ENCODE data around the gene CSMD2.

The CSMD2 gene

DNA sequence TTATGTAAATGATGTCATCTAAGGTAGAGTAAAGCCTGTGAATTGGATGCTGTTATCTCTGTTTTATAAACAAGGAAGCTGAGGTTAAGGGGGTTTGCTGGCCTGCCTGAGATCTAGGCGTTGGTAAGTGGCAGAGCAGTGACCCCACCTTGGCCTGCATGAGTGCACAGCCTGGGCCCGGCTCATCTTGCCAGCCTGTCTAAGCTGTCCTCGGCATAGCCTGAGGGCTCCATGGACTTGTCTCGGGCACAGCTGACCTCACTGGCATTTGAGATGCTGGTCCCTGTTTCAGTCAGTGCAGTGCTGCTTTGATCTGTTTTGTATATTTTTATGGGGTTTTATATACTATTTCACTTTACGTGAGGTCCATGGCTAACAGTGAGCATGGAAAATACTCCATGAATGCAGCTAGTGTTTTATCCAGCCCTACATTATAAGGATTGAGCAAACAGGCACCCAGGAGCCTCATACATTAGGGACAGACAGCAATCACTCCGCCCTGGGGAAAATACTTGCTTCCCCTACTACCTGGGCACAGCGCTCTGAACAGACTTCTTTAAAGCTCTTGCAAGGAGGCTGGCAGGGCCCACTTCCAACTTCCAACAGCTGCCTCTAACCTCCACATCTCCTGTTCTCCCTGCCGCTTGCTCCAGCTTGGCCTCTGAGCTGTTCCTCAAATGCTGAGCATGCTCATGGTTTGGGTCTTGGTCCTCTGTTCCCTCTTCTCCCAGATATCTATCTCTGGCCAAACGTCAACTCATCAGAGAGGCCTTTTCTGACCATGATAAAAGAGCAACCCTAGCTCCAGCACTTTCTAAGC lies 451.8 kb downstream of the CSMD2 start:
- DNase-seq (ENCODE audit: low spot score), result no peak

DNA sequence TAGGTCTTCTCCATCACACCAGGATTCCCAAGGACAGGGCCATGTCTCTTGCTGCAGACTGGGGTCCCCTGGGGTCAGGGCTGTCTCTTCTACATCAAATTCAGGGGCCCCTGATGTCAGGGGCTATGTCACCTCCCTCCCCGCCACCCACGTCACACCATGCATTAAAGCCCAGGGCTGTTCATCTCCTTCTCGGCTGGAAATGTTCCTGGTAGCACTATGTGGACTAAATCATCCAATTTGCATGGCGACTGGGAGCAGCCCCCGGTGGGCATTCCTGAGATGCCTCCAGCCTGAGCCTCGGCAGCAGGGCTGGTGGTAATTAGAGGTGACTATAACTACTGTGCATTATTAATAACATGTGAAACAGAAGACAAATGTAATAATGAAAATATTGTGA lies 452.8 kb downstream of the CSMD2 start:
- no peak for DNase-seq (ENCODE audit: low spot score)

DNA sequence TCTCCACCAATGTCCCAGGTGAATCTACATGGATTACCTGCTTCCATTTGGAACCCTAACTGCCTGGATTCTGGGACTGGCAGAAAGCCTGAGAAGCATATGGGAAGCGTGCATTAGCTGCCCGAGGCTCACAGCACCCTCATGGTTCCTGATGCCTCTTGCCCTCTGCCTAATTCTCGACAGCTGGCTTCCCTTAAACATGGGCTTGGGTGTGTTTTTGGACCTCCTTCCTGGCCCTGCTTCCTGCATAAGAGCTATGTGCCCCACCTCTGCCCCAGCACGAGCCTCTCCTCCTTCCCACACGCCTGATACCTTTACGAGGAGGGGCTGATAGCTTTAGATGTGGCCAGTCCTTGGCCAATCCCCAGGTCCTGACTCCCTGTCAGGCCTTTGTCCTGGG lies 453.5 kb downstream of the CSMD2 start:
- no peak for DNase-seq (ENCODE audit: low spot score)

DNA sequence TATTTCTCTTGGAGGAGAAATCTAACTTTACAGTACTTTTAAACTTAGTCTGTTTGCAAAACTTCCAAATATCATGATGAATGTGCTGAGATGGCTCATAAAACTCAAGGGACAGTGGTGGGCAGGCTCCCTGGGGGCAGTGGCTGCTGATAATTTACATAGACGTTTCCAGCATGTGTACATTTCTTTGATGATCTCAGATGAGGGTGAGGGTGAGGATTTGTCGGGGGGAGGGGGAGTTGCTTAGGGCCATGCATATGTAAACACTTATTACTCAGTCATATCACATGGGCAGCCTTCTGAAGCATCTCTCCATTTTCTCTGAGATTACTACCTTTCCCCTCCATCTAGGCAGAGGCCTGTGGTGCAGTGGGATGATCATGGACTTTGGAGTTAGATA lies 454.1 kb downstream of the CSMD2 start:
- DNase-seq (ENCODE audit: low spot score), result no peak

DNA sequence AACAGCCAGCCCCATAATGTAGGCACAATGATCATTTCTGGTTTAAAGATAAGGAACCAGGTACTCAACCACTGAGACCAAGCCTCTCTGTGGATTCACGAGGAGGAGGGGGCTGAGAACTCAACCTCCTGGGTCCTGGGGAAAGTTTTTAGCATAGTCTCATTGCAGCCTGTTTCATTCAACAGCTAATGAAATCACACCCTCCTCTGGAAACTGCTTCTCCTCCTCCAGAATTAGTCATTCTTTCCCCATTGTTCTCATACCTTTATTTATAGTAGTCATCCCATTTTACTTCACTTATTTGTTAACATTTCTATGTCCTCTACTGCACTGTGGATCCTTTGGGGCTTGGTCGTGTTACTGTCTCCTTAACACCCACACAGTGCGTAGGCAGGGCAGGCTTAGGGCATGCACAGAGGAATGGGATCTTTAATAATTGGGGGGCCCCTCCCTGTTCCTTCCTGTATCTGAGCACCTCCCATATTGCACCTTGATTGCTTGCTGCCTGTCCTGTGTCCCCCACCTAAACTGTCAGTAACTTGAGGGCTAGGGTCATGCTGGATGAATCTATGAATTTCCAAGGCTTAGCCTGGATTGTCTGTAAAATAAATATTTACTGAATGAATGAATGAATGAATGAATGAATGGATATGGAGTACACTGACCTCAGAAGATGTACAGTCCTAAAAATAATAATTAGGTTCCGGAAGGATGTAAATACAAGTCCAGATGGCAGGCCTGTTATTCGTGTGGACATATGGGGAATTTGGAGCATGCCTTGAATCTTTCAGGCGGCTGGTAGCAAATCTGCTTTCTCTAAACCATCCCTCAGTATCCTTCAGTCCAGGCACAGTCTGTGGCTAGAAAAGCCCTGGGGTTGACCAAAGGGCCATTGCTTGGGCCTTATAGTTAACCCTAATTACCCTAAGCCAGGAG lies 455.0 kb downstream of the CSMD2 start:
- DNase-seq (ENCODE audit: low spot score), result no peak

DNA sequence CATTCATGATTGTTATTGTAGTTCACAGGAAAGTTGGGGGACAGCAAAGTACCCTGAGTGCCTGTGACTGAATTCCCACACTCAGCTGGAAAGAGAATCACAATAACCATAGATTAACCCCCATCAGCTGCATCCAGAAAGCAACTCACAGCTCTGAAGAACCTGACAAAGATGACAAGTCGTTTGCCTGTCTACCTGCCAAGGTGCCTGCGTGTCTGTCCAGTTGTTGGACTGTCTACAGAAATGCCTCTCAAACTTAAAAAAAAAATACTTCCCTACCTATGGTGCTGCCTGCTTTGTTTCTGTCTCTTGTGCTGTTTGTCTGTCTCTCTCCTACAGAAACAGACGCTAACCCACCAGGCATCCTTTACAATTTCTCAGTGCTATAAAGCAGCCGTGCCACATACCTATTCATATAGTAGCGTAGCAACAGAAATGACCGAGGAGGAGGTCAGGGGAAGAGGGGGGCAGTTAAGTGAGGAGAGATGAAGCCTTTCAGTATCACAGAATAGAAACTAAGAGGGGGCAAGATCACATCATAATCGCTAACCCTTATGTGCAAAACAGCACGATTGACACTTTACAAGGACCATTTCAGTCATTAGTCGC lies 455.8 kb downstream of the CSMD2 start:
- no peak for DNase-seq (ENCODE audit: low spot score)

DNA sequence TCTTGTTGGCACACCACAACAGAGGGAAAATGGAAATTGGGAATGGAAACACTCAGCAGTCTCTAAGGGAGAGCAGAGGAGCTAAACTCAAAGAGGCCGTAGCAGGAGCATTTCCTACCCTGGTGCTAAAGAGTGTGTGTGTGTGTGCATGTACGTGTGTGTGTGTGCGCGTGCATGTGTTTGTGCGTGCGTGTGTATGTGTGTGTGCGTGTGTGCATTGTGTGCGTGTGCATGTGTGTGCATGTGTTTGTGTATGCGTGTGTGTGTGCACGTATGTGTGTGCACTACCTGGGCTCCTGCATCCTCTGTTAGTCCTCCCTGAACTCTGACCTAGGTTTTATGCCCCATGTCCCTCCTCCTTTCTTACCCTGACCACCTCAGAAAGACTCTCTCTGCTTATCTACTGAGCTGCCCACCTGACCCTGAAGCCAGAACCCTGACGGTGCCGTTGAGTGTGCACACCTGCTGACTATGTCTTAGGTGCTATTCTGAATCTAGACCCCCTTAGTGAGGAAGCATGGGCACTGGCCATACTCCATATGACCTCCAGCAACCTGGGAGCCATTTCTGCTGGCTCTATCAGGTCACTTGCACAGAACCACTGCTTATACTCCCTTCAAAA lies 458.3 kb downstream of the CSMD2 start:
- no peak for DNase-seq (ENCODE audit: low spot score)

DNA sequence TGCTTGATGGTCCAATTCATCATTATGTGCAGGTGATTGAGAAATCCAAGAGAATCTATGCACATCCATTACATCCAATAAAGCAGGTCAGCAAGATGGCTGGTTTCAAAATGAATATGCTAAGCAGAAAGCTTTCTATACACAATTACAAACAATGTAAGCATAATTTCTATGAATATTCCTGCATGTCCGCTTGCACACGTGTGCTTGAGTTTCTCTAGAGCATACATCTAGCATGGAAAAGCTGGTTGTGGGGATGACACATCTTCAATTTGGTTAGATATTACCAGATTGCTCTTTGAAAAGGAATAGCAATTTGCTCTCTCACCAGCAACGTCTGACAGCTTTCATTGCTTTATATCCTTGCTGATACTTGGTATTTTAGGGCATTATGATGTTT lies 461.6 kb downstream of the CSMD2 start:
- DNase-seq (ENCODE audit: low spot score), result no peak

DNA sequence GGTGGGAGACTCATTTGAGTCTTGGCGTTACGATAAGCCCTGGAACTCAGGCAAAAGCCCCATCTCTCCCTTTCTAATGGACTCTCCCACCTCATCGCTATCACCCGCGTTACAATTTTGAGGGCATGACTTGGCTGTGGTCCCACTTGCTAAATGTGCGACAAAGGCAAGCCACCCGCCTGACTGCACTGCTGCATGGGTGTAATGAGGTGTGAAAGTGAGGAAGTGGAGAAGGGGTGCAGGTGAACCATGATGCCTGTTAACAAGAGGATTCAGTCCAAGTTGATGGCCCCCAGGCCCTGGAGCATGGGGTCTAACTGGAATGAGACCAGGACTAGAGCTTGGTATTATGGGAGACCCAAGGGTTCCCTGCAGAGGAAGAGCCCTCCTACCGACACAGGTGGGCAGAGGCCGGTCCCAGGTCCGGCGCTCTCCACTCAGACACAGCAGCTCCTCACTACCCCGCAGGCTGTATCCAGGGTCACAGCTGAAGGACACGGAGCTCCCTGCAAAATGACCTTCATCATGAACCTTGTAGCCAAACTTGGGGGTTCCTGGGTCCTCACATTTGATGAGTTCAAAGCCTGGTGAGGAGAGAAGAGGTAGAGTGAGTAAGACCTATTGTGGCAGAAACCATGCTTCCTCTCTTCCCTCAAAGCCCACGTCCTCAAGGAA lies 466.5 kb downstream of the CSMD2 start:
- no peak for DNase-seq (ENCODE audit: low spot score)

DNA sequence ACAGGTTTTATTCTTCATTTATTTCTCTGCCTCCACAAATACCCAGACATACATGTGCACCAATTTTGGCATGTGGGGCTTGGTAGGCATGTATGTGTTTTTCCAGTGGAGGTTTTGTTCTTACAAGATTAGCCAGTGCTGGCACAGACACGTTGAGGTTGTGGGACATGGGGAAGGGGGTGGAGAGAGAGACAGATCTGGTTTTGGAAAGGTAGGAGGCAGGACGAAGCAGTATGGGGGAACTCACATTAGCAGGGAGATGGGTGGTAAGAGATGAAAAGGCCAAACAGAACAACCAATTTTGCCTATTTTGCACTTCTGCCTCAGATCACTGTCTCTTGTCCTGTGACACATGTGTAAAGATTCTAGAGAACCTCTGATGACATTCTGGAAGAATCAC lies 467.2 kb downstream of the CSMD2 start:
- DNase-seq (ENCODE audit: low spot score), result no peak

DNA sequence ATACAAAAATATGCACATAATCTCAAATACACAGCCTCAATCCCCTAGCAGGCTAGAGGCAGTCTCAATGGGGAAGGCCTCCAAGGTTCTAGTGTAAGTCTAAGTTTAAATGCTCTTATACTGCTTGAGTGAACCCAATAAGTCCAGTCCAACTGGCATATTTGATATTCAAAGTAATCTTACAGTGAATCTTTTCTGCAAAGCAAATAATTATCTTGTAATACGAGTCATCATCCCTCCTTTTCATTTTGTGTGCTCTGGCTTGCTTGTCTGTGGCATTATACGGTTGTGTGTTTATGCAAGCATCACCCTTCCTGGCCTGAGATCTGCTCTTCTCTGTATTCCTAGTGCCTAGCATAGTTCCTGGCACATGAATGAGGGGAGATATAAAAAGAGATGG lies 468.1 kb downstream of the CSMD2 start:
- no peak for DNase-seq (ENCODE audit: low spot score)

DNA sequence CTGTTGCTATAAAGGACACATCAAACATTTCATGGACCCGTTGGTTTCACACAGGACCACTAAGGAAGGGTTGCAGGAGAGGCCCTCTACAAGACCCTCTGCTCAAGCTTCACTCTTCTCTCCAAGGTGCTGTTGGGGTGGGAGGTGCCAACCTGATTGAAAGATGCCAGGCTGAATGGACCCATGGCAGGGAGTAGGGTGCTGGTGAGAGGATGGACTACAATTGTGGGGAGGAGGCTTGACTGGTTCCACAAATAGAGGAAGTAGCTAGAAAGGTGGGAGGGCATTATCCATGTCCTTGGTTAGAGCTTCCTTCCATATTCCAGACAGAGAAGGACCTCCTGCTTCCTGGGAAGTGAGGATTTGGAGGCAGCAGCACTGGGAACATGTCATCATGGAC lies 468.7 kb downstream of the CSMD2 start:
- DNase-seq (ENCODE audit: low spot score), result no peak

DNA sequence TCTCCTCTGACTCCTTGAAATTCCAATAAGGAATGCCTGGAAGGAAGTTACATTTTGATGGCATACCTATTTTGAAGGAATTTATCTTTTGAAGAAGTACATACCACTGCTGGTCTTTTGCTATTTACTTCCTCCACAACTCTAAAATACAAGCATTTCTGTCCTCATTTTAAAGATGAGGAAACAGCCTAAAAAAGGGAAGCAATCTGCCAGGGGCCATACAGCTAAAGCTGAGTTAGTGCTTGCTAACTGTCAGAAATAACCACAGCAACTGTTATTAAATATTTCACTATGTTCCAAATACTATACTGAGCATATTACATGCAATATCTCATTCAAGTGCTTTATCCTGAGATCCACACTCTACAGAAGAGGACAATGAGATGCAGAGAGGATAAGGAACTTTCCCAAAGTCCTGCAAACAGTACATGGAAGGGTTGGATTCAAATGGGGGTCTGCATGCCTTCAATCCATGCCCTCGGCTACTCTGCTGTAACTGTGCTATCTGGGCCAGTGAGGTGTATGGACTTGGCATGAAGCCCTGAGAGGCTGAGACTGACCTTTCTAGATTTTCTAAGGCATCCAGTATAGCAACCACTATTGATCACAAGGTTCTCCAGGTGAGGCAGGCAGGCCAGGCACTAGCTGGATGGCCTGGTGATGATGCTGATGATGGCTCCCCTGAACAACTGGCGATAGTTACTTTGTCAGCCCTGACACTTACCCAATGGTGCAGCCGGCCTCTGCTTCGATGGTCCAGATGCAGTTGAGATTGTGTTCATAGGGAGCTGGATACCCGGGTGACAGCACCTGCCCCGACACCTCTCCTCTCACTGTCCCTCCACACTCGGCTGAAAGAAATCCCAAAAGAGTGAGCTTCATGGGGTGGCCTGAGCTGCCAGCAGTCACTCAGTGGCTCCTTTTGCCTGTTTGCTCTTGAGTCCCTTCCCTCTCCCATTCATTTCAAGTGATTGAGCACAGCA lies 472.5 kb downstream of the CSMD2 start:
- DNase-seq (ENCODE audit: low spot score), result no peak

DNA sequence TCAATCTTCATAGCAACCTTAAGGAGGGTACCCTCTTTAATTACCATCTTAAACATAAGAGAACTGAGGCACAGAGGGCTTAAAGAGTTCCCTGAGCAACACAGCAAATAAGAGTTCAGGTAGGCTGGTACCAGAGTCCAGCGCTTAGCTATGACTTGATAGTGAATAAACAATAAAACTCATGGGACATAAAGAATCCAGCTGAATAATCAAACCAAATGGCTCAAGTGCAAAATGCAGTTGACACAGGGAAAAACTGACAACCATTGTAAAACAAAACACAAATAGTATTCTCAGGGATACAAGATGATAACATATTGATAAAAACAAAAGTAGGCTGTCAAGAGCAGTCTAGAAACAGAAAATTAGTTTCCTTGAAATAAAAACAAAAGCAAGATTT lies 478.0 kb downstream of the CSMD2 start:
- DNase-seq (ENCODE audit: low spot score), result no peak

DNA sequence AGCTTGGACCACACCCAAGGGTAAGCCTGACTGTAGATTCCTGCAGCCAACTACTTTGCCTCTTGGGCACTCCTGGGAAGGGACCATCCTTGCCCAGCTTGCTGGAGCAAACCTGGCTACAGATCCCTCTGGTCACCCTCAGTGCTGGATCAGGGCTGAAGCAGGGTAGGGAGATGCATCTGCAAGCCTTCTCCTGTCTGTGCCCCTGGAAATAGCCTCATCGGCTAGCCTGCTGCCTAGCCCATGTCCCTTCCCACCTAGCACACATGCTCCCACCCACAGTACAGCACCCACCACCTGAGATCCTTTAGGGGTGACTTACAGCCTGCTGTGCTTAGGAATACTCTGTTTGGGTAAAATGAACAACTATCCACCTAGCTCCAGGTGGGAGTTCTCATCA lies 478.5 kb downstream of the CSMD2 start:
- no peak for DNase-seq (ENCODE audit: low spot score)

DNA sequence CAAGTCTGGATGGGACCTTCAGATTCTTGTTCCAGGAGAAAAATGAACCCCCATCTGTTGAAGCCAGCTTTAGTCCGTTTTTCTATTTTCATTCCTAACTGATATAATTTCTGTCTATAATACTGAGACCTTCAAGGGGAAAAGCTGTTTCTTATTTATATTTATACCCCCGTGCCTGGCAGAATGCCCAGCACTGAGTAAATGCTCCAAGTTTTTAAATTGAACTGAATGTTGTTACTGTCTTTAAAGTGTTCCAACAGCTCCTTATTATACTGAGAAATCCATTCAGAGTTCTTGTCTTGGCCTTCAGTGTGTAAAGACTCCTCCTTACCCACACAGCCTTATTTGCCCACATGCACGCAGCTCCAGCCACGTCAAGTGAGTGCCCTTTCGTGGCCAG lies 479.8 kb downstream of the CSMD2 start:
- DNase-seq (ENCODE audit: low spot score), result no peak

DNA sequence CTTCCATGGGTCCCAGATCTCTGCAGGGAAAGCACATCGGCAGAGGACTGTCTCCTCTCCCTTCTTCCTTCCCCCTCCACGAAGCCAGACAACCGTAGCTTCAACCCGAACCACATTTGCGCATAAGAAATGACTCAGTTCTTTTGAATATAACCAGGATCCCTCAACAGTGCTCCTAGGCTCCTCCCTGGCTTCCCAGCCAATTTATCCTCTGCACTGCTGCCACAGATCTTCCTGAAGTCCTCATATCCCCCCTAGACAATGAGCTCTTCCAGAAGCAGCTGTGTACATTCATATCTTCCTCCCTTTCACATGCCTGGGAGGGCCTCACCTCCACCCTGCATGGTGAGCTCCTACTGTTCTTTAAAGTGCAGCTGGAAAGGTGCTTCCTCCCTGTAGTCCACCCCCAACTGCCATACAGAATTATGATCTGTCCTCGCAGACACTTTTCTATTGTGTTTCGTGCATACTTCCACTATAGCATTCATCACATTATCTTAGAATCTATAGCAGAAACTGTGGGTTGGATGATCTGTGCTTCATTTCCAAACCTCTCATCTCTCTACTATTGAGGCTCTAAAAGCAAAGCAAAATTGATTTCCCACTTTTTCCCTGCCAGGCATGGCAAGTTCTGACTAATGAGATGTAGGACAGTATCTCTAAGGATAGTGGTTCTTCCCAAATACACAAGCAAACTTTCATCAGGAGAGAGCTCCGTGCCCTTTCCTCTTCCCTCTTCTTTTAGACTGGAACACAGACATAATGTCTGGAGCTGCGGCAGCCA lies 480.4 kb downstream of the CSMD2 start:
- DNase-seq (ENCODE audit: low spot score), result no peak

DNA sequence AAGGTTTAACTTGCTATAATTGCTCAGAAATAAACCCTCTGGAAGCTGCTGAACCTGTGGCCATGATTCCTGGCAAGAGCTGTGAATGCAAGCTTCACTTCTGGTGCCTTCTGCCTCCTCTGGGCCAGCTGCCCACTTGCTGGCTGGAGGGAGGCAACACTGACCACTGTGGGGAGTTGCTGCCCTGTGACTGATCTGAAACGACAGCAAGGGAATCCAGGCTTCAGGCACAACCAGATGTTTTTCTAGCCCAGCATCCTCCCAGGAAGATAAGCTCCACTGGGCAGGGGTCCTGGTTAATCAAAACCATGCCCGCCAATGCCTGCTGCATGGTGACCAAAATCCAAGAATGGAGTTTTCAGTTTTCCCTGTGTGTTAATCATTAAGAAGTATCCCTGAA lies 481.1 kb downstream of the CSMD2 start:
- DNase-seq (ENCODE audit: low spot score), result no peak

DNA sequence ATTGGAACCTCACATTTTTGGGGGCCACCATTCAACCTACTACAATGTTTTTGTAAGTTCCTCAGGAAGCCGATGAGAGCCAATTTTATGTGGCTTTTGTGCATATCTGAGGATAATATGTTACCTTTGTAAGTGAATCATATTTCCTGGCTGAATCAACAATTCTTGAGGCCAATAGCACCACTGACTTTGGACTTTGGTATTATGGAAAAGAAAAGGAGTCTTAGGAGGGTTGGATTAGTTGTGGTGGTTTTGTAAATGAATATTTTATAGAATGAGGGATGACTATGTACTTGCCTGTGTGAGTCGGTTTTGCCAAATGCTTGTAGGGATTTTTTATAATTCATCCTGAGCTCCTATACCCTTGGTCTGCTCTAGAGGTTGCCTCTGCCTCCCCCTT lies 482.7 kb downstream of the CSMD2 start:
- no peak for DNase-seq (ENCODE audit: low spot score)
